ENCODE measurements around the gene TNS1. TPM values are rescaled to one million over a fixed set of nuclear protein-coding genes. Genes with fewer than 3 reads are reported as not detected.

TNS1 gene
- total RNA-seq, 1 experiment from 2014 or later, result 4.5 TPM

GRCh38 chr2:217935901-217936684, 66.7 kb downstream of the TNS1 start (continued):
- TF ChIP-seq, protein P1, sequence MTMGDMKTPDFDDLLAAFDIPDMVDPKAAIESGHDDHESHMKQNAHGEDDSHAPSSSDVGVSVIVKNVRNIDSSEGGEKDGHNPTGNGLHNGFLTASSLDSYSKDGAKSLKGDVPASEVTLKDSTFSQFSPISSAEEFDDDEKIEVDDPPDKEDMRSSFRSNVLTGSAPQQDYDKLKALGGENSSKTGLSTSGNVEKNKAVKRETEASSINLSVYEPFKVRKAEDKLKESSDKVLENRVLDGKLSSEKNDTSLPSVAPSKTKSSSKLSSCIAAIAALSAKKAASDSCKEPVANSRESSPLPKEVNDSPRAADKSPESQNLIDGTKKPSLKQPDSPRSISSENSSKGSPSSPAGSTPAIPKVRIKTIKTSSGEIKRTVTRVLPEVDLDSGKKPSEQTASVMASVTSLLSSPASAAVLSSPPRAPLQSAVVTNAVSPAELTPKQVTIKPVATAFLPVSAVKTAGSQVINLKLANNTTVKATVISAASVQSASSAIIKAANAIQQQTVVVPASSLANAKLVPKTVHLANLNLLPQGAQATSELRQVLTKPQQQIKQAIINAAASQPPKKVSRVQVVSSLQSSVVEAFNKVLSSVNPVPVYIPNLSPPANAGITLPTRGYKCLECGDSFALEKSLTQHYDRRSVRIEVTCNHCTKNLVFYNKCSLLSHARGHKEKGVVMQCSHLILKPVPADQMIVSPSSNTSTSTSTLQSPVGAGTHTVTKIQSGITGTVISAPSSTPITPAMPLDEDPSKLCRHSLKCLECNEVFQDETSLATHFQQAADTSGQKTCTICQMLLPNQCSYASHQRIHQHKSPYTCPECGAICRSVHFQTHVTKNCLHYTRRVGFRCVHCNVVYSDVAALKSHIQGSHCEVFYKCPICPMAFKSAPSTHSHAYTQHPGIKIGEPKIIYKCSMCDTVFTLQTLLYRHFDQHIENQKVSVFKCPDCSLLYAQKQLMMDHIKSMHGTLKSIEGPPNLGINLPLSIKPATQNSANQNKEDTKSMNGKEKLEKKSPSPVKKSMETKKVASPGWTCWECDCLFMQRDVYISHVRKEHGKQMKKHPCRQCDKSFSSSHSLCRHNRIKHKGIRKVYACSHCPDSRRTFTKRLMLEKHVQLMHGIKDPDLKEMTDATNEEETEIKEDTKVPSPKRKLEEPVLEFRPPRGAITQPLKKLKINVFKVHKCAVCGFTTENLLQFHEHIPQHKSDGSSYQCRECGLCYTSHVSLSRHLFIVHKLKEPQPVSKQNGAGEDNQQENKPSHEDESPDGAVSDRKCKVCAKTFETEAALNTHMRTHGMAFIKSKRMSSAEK (CRISPR knock-in tag; IDR thresholded peaks at IDR 0.05; ENCODE audit: borderline replicate concordance), result no peak
- TF ChIP-seq FOXK1 (CRISPR knock-in tag; IDR thresholded peaks at IDR 0.05), result no peak
- no peak for TF ChIP-seq HMGA2 (CRISPR knock-in tag; IDR thresholded peaks at IDR 0.05)
- TF ChIP-seq ZNF232 (CRISPR knock-in tag; IDR thresholded peaks at IDR 0.05), result no peak
- TF ChIP-seq, protein P2, sequence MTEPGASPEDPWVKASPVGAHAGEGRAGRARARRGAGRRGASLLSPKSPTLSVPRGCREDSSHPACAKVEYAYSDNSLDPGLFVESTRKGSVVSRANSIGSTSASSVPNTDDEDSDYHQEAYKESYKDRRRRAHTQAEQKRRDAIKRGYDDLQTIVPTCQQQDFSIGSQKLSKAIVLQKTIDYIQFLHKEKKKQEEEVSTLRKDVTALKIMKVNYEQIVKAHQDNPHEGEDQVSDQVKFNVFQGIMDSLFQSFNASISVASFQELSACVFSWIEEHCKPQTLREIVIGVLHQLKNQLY (CRISPR knock-in tag; IDR thresholded peaks at IDR 0.05), result no peak
- no peak for TF ChIP-seq ZNF138 (CRISPR knock-in tag; conservative IDR thresholded peaks at IDR 0.05)
- TF ChIP-seq, protein P3, sequence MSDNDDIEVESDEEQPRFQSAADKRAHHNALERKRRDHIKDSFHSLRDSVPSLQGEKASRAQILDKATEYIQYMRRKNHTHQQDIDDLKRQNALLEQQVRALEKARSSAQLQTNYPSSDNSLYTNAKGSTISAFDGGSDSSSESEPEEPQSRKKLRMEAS (CRISPR knock-in tag; IDR thresholded peaks at IDR 0.05), result no peak
- TF ChIP-seq ATF2 (CRISPR knock-in tag; IDR thresholded peaks at IDR 0.05; ENCODE audit: borderline replicate concordance, low read depth), result no peak
- TF ChIP-seq ZNF121 (CRISPR knock-in tag; IDR thresholded peaks at IDR 0.05), result no peak
- TF ChIP-seq TEAD1 (CRISPR knock-in tag; IDR thresholded peaks at IDR 0.05), result no peak
- TF ChIP-seq, protein P4, sequence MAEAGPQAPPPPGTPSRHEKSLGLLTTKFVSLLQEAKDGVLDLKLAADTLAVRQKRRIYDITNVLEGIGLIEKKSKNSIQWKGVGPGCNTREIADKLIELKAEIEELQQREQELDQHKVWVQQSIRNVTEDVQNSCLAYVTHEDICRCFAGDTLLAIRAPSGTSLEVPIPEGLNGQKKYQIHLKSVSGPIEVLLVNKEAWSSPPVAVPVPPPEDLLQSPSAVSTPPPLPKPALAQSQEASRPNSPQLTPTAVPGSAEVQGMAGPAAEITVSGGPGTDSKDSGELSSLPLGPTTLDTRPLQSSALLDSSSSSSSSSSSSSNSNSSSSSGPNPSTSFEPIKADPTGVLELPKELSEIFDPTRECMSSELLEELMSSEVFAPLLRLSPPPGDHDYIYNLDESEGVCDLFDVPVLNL (CRISPR knock-in tag; IDR thresholded peaks at IDR 0.05; ENCODE audit: borderline replicate concordance, low read depth), result no peak

DNA sequence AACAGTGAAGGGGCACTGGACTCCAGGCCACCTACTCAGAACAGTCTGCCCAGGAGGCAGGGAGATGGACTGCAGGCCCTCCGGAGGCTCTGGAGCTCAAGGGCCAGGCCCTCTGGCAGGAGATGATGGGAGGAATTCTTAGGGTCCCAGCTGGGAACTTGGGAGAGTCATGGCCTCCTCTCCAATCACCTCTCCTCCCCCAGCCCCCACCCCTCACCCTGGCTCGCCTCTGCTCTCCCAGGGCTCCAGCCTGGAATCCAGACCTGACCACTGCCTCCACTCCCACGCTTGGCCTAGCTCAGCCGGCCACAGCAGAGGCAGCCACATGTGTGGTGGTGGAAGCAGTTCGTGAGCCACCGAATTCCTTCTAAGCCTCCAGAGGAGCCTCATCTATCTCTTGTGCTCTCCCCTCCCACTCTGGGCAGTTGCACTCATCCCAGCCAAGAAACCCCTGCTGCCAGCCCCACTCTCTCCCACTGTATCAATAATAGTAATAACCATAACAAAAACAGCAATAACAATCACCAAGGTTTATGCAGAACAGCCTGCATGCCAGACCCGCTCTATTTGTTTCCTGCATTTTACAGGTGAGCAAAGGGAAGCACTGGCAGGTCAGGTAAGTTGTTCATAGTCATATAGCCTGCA, 67.4 kb downstream of the TNS1 start:
- CTCF ChIA-PET, result interaction anchor here (0.8 to 2.3 kb wide), 5 partner anchors 13 to 150 kb away, joined by 3 to 10 read pairs (median 4); no protein-coding TSS in a partner anchor
- POLR2A ChIA-PET, result no interaction called here
- TF ChIP-seq ZNF423 (CRISPR knock-in tag; IDR thresholded peaks at IDR 0.05), result no peak
- no peak for TF ChIP-seq NFYB (CRISPR knock-in tag; conservative IDR thresholded peaks at IDR 0.05; ENCODE audit: low read depth)
- no peak for TF ChIP-seq ZBTB21 (CRISPR knock-in tag; IDR thresholded peaks at IDR 0.05; ENCODE audit: borderline replicate concordance)
- TF ChIP-seq, protein P5, sequence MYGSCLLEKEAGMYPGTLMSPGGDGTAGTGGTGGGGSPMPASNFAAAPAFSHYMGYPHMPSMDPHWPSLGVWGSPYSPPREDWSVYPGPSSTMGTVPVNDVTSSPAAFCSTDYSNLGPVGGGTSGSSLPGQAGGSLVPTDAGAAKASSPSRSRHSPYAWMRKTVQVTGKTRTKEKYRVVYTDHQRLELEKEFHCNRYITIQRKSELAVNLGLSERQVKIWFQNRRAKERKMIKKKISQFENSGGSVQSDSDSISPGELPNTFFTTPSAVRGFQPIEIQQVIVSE (CRISPR knock-in tag; IDR thresholded peaks at IDR 0.05; ENCODE audit: borderline replicate concordance), result no peak
- TF ChIP-seq, protein P6, sequence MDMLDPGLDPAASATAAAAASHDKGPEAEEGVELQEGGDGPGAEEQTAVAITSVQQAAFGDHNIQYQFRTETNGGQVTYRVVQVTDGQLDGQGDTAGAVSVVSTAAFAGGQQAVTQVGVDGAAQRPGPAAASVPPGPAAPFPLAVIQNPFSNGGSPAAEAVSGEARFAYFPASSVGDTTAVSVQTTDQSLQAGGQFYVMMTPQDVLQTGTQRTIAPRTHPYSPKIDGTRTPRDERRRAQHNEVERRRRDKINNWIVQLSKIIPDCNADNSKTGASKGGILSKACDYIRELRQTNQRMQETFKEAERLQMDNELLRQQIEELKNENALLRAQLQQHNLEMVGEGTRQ (CRISPR knock-in tag; IDR thresholded peaks at IDR 0.05), result no peak
- TF ChIP-seq ZNF121 (CRISPR knock-in tag; IDR thresholded peaks at IDR 0.05), result no peak
- no peak for TF ChIP-seq ATF6 (CRISPR knock-in tag; IDR thresholded peaks at IDR 0.05)
- no peak for TF ChIP-seq CREM (CRISPR knock-in tag; IDR thresholded peaks at IDR 0.05)
- no peak for TF ChIP-seq NR1H2 (CRISPR knock-in tag; IDR thresholded peaks at IDR 0.05)
- no peak for TF ChIP-seq HMGXB4 (CRISPR knock-in tag; IDR thresholded peaks at IDR 0.05)
- Mint-ChIP-seq H3K4me1 (peaks cover 63% of the 10 kb centered on the region), H3K9me3 (no peaks in the 10 kb centered on the region), H3K36me3 (no peaks in the 10 kb centered on the region), H3K27ac (peak overlapping the region; percentile 83; the same call in 1 of the 2 replicates), H3K4me3 (no peak overlapping the region), H3K27me3 (ENCODE audit: low read depth) (no peaks in the 10 kb centered on the region; the same call in 1 of the 2 replicates)
- DNase-seq (ENCODE audit: low spot score) (no peak), ATAC-seq (peak; percentile 30)

Measured in WTC11 (cell line).